Liver (tissue), 9 donors: ENCODE measurements around the gene ZBTB49. TPM values are rescaled to one million over a fixed set of nuclear protein-coding genes. Genes with fewer than 3 reads are reported as not detected.

Source experiments
- DNase-seq: peaks from one replicate; pipeline ENCODE4 v3.0.0-alpha.2; 2017; ENCODE audit warnings: low spot score
- H3K27ac ChIP-seq, 2 donors: one replicate each; pipeline ENCODE4 v1.7.0; 2013; ENCODE audit warnings: inconsistent platforms in 2 of 2, low read length in 2 of 2, control low read depth in 1 of 2, low read depth in 1 of 2, mild to moderate bottlenecking in 1 of 2
- H3K27me3 ChIP-seq, 4 donors: one replicate each; pipeline versions ENCODE4 v1.6.1 to v1.7.0; 2013; ENCODE audit warnings: low read length in 3 of 4, inconsistent platforms in 1 of 4, mild to moderate bottlenecking in 1 of 4, moderate library complexity in 1 of 4; ENCODE audit not compliant: control insufficient read depth in 4 of 4, insufficient read depth in 4 of 4
- H3K36me3 ChIP-seq, 4 donors: one replicate each; pipeline versions ENCODE4 v1.6.1 to v1.7.0; 2013; ENCODE audit warnings: low read length in 3 of 4, mild to moderate bottlenecking in 3 of 4, low read depth in 1 of 4, moderate library complexity in 1 of 4; ENCODE audit not compliant: control insufficient read depth in 4 of 4, insufficient read depth in 3 of 4
- H3K4me1 ChIP-seq, 4 donors: one replicate each; pipeline versions ENCODE4 v1.6.1 to v1.7.0; 2013; ENCODE audit warnings: low read length in 3 of 4, mild to moderate bottlenecking in 3 of 4, moderate library complexity in 1 of 4; ENCODE audit not compliant: control insufficient read depth in 4 of 4, insufficient read depth in 4 of 4
- H3K4me3 ChIP-seq, 3 donors: one replicate each; pipeline versions ENCODE4 v1.6.1 to v1.7.0; 2013; ENCODE audit warnings: low read length in 3 of 3, control low read depth in 1 of 3, low read depth in 1 of 3, mild to moderate bottlenecking in 1 of 3
- H3K9ac ChIP-seq, 2 donors: one replicate each; pipeline ENCODE4 v1.7.0; 2013; ENCODE audit warnings: low read length in 2 of 2, mild to moderate bottlenecking in 2 of 2, moderate library complexity in 2 of 2, control low read depth in 1 of 2, low read depth in 1 of 2
- H3K9me3 ChIP-seq, 4 donors: one replicate each; pipeline versions ENCODE4 v1.6.1 to v1.7.0; 2013; ENCODE audit warnings: low read length in 3 of 4; ENCODE audit not compliant: control insufficient read depth in 4 of 4
- EGR1 ChIP-seq, 2 donors: IDR thresholded peaks; 2 replicates each; pipeline ENCODE4 v1.6.1; 2016 to 2018; ENCODE audit warnings: antibody characterized with exemption in 2 of 2, low read depth in 2 of 2
- GABPA ChIP-seq, 2 donors: IDR thresholded peaks in 1 of 2; conservative IDR thresholded peaks in 1 of 2; 2 replicates each; pipeline ENCODE4 v1.6.1; 2016; ENCODE audit warnings: antibody characterized with exemption in 2 of 2, mild to moderate bottlenecking in 1 of 2, moderate library complexity in 1 of 2
- HNF4A ChIP-seq, 2 donors: conservative IDR thresholded peaks; 2 replicates each; pipeline ENCODE4 v1.6.1; 2016; ENCODE audit warnings: antibody characterized with exemption in 2 of 2, mild to moderate bottlenecking in 2 of 2
- HNF4G ChIP-seq: IDR thresholded peaks from 2 replicates; pipeline ENCODE4 v1.6.1; 2016; ENCODE audit warnings: antibody characterized with exemption
- JUND ChIP-seq, 2 donors: IDR thresholded peaks; 2 replicates each; pipeline ENCODE4 v1.6.1; 2016; ENCODE audit warnings: antibody characterized with exemption in 2 of 2
- NR2F2 ChIP-seq: IDR thresholded peaks from 2 replicates; pipeline ENCODE4 v1.6.1; 2016; ENCODE audit warnings: antibody characterized with exemption
- RAD21 ChIP-seq, 2 donors: IDR thresholded peaks; 2 replicates each; pipeline ENCODE4 v1.6.1; 2016; ENCODE audit warnings: antibody characterized with exemption in 2 of 2, mild to moderate bottlenecking in 2 of 2
- RXRA ChIP-seq, 2 donors: IDR thresholded peaks; 2 replicates each; pipeline ENCODE4 v1.6.1; 2017 to 2018; ENCODE audit warnings: antibody characterized with exemption in 2 of 2, mild to moderate bottlenecking in 1 of 2
- SP1 ChIP-seq: IDR thresholded peaks from 2 replicates; pipeline ENCODE4 v1.6.1; 2018; ENCODE audit warnings: antibody characterized with exemption, mild to moderate bottlenecking
- TAF1 ChIP-seq: conservative IDR thresholded peaks from 2 replicates; pipeline ENCODE4 v1.6.1; 2016; ENCODE audit warnings: antibody characterized with exemption, mild to moderate bottlenecking
- YY1 ChIP-seq: IDR thresholded peaks from 2 replicates; pipeline ENCODE4 v1.6.1; 2016; ENCODE audit warnings: antibody characterized with exemption, mild to moderate bottlenecking
- WGBS: extraction: QIAGEN DNeasy Blood & Tissue Kit; methylation state at CpG from one replicate; pipeline ENCODE4 v1.1.7; 2013; 5-methylcytosine and 5-hydroxymethylcytosine counted together
- polyA plus RNA-seq, 2 donors: library from polyadenylated mRNA; stranded (reverse) in 1 of 2; unstranded in 1 of 2; fragments of 200-250 nt in 1 of 2; fragments of >200 nt in 1 of 2; fragmentation: Nextera tagmentation in 1 of 2; extraction: Ambion mirVana in 1 of 2; gene quantifications; one replicate each; pipeline versions ENCODE4 v1.2.1 to v1.2.3, GENCODE V29; 2013 to 2015
- total RNA-seq, 2 donors: library from RNA; depleted of rRNA; stranded (reverse); fragments of >200 nt; gene quantifications; one replicate each; pipeline ENCODE4 v1.2.3, GENCODE V29; 2014
- TF ChIP-seq, protein P1 (sequence below): IDR thresholded peaks from 2 replicates; pipeline ENCODE4 v1.6.1; 2016; ENCODE audit warnings: antibody characterized with exemption
- TF ChIP-seq, protein P2 (sequence below): IDR thresholded peaks from 2 replicates; pipeline ENCODE4 v1.6.1; 2016; ENCODE audit warnings: antibody characterized with exemption
- TF ChIP-seq, protein P3 (sequence below): IDR thresholded peaks from 2 replicates; pipeline ENCODE4 v1.6.1; 2016; ENCODE audit warnings: antibody characterized with exemption, mild to moderate bottlenecking
- TF ChIP-seq, protein P4 (sequence below): fragments of 150-350 bp; IDR thresholded peaks from 2 replicates; pipeline ENCODE4 v1.5.1; 2017; ENCODE audit warnings: improper control_type of control experiment, low read depth, low read length; ENCODE audit not compliant: missing input control
- donor health status: healthy.
- donor health status: healthy.
- donor health status: healthy.
- donor health status: healthy.
- donor health status: healthy.

The ZBTB49 gene
- total and polyA plus RNA-seq, 4 donors: 1.3 to 3.8 (median 2.0) TPM

DNA sequence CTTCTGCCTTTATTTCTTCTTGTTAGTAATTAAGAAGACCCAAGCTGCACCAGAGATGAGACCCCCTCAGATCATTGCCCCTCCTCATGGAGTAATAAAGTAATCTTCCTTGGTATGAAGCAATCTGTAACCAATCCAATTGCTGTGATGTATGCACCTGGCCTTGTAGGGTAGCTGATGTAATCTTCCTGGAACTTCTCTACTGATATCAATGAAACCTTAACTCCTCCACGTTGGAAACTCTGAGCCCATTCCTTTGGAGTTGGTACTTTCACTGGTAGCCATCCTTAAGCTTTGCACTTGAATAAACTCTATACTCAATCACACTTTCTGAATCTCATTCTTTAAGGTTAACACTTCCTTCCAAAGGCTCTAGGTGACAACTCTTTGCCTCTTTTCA is 65.3 kb downstream of the ZBTB49 start:
- WGBS: 55% methylated on average over 1 of the region's 1 CpG
- Histone ChIP-seq H3K27ac (no peak overlapping the region), H3K4me1 (no peaks in the 10 kb centered on the region), H3K27me3 (no peaks in the 10 kb centered on the region), H3K36me3 (no peaks in the 10 kb centered on the region), H3K9ac (no peak overlapping the region), H3K9me3 (no peaks in the 10 kb centered on the region), H3K4me3 (no peak overlapping the region)
- no peak for TF ChIP-seq HNF4A (conservative IDR thresholded peaks at IDR 0.05)
- TF ChIP-seq EGR1 (IDR thresholded peaks at IDR 0.05; ENCODE audit: low read depth in 2 of 2): no peak
- TF ChIP-seq, protein P1, sequence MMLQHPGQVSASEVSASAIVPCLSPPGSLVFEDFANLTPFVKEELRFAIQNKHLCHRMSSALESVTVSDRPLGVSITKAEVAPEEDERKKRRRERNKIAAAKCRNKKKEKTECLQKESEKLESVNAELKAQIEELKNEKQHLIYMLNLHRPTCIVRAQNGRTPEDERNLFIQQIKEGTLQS: no peak
- no peak for TF ChIP-seq NR2F2
- no peak for TF ChIP-seq YY1
- no peak for TF ChIP-seq HNF4G
- TF ChIP-seq, protein P2, sequence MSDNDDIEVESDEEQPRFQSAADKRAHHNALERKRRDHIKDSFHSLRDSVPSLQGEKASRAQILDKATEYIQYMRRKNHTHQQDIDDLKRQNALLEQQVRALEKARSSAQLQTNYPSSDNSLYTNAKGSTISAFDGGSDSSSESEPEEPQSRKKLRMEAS: no peak
- no peak for TF ChIP-seq RAD21 (IDR thresholded peaks at IDR 0.05)
- no peak for TF ChIP-seq SP1
- TF ChIP-seq, protein P3, sequence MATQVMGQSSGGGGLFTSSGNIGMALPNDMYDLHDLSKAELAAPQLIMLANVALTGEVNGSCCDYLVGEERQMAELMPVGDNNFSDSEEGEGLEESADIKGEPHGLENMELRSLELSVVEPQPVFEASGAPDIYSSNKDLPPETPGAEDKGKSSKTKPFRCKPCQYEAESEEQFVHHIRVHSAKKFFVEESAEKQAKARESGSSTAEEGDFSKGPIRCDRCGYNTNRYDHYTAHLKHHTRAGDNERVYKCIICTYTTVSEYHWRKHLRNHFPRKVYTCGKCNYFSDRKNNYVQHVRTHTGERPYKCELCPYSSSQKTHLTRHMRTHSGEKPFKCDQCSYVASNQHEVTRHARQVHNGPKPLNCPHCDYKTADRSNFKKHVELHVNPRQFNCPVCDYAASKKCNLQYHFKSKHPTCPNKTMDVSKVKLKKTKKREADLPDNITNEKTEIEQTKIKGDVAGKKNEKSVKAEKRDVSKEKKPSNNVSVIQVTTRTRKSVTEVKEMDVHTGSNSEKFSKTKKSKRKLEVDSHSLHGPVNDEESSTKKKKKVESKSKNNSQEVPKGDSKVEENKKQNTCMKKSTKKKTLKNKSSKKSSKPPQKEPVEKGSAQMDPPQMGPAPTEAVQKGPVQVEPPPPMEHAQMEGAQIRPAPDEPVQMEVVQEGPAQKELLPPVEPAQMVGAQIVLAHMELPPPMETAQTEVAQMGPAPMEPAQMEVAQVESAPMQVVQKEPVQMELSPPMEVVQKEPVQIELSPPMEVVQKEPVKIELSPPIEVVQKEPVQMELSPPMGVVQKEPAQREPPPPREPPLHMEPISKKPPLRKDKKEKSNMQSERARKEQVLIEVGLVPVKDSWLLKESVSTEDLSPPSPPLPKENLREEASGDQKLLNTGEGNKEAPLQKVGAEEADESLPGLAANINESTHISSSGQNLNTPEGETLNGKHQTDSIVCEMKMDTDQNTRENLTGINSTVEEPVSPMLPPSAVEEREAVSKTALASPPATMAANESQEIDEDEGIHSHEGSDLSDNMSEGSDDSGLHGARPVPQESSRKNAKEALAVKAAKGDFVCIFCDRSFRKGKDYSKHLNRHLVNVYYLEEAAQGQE: no peak
- no peak for TF ChIP-seq JUND (IDR thresholded peaks at IDR 0.05)
- TF ChIP-seq GABPA (IDR thresholded peaks at IDR 0.05 in 1 of 2, conservative IDR thresholded peaks at IDR 0.05 in 1 of 2): no peak
- TF ChIP-seq RXRA (IDR thresholded peaks at IDR 0.05): no peak
- no peak for DNase-seq

DNA sequence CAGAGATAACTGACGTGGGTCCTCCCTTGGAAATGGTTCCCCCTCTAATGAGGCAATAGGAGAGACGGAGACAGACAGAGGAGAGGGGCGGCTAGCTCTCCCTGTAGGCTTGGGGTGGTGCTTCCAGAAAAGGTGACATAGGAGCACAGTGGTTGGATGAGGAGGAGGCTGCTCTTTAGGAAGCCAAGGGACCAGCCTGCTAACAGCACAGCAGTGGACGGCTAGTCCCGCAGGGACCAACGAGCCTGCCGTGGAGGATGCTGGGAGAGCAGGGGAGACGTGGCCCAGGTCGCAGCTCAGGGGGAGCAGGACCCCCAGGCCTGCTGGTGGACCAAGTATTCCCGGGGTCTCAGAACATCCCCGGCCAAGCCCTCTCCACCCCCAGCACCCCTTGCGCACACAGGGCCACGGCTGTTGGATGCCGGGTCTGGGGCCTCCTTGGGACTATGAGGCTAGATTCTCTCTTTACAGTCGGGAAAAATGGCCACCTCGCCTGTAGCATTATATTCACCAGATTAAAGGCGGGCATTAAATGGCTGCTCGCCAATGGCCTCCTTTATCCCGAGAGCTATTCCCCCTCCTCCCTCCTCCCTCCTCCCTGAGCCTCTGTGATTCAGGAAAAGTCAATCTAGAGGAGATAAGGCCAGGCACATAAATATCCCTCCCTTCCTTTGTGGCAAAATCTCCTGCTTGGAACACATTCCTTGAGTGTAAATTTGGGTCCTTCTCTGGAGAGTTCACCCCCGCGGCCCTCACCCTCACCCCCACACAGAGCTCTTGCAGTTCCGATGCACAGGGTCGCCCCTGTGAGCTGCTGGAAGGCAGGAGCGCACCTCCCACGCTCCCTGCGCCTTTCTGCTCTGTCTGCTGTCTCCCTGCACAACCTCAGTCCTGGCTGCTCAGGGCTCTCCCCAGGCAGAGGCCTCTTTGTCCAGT is 66.3 kb downstream of the ZBTB49 start:
- Histone ChIP-seq H3K36me3 (no peaks in the 10 kb centered on the region), H3K27ac (no peak overlapping the region), H3K9me3 (no peaks in the 10 kb centered on the region), H3K4me3 (no peak overlapping the region), H3K27me3 (no peaks in the 10 kb centered on the region), H3K9ac (no peak overlapping the region), H3K4me1 (no peaks in the 10 kb centered on the region)
- WGBS: 69% methylated on average over 26 of the region's 26 CpGs
- TF ChIP-seq HNF4G (no peak), HNF4A (conservative IDR thresholded peaks at IDR 0.05) (no peak), GABPA (IDR thresholded peaks at IDR 0.05 in 1 of 2, conservative IDR thresholded peaks at IDR 0.05 in 1 of 2) (no peak), JUND (IDR thresholded peaks at IDR 0.05) (no peak), TAF1 (no peak), YY1 (no peak), SP1 (no peak), RXRA (IDR thresholded peaks at IDR 0.05) (no peak)
- TF ChIP-seq, protein P2: no peak
- TF ChIP-seq, protein P1: no peak
- TF ChIP-seq, protein P3: no peak
- TF ChIP-seq, protein P4, sequence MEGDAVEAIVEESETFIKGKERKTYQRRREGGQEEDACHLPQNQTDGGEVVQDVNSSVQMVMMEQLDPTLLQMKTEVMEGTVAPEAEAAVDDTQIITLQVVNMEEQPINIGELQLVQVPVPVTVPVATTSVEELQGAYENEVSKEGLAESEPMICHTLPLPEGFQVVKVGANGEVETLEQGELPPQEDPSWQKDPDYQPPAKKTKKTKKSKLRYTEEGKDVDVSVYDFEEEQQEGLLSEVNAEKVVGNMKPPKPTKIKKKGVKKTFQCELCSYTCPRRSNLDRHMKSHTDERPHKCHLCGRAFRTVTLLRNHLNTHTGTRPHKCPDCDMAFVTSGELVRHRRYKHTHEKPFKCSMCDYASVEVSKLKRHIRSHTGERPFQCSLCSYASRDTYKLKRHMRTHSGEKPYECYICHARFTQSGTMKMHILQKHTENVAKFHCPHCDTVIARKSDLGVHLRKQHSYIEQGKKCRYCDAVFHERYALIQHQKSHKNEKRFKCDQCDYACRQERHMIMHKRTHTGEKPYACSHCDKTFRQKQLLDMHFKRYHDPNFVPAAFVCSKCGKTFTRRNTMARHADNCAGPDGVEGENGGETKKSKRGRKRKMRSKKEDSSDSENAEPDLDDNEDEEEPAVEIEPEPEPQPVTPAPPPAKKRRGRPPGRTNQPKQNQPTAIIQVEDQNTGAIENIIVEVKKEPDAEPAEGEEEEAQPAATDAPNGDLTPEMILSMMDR: no peak
- DNase-seq: no peak
